Measurements from ENCODE around the gene IMPDH2.

IMPDH2 gene

DNA sequence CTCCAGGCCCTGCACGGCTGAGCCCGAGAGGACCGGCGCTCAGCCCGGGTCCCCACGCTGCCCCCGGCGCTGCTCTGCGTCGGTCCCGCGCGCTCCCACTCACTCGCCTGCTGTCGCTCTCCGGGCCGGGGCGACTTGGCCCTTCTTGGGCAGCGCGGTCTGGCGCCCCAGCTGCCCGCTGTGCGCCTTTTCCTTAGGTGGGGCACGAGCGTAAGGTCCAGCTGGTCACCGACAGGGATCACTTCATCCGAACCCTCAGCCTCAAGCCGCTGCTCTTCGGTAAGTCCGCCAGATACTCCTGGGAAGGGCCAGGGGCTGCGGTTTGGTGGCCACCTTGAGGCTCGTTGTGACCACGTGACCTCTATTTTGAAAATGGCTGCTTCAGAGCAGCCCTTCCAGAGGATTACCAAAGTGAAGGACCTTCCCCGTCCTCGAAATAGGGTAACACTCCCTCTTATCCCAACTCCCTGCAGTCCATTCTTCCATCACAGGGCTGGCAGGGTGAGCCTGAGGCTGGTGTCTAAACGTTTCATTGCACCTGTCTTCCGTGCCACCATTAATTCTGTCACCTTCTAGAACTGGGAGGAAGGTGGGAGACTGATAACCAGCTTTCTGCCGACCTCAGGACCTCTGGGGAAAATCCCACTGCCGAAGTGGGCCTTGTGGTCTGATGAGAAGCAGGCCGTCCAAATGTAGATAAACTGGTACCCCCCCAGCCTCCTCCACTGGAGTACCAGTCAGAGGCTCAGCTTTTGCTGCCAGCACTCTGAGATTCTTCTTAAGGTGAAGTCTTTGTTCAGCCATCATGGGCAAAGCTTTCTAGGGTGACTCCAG lies 38.3 kb downstream of the IMPDH2 start:
- H3K4me1 ChIP-seq (ENCODE audit: control insufficient read depth, insufficient read depth, low read length), result peaks cover 13% of the 10 kb centered on the region
- peak overlapping the region; percentile 92 for H3K9ac ChIP-seq (ENCODE audit: low read length)
- no peaks in the 10 kb centered on the region; the same call in 1 of the 2 replicates for H3K27me3 ChIP-seq (ENCODE audit: control insufficient read depth, insufficient read depth, low read length)
- H3K9me3 ChIP-seq (ENCODE audit: control insufficient read depth, insufficient read depth, low read depth, low read length), result no peaks in the 10 kb centered on the region
- H3K4me3 ChIP-seq (ENCODE audit: low read depth, low read length), result peak overlapping the region; percentile 86
- peak overlapping the region; percentile 58 for H3K27ac ChIP-seq (ENCODE audit: low read depth, low read length)
- H3K36me3 ChIP-seq (ENCODE audit: control insufficient read depth, insufficient read depth, low read length), result peaks cover 3% of the 10 kb centered on the region; the same call in 1 of the 2 replicates

- no peaks in the 10 kb centered on the region; the same call in 1 of the 2 replicates for H3K27me3 ChIP-seq (ENCODE audit: control insufficient read depth, insufficient read depth, low read length)
- H3K4me1 ChIP-seq (ENCODE audit: control insufficient read depth, insufficient read depth, low read length), result peaks cover 13% of the 10 kb centered on the region
- H3K4me3 ChIP-seq (ENCODE audit: low read depth, low read length), result peak within 1 kb of the TSS; percentile 86
- H3K9me3 ChIP-seq (ENCODE audit: control insufficient read depth, insufficient read depth, low read depth, low read length), result no peaks in the 10 kb centered on the region
- peak within 1 kb of the TSS; percentile 76 for H3K27ac ChIP-seq (ENCODE audit: low read depth, low read length)
- H3K36me3 ChIP-seq (ENCODE audit: control insufficient read depth, insufficient read depth, low read length), result peaks cover 8% of the 10 kb centered on the region
- peak within 1 kb of the TSS; percentile 92 for H3K9ac ChIP-seq (ENCODE audit: low read length)
Measured at GRCh38 chr3:48989796-48990635, 39.2 kb downstream of the IMPDH2 start, which contains the start of gene P4HTM. TSS of gene P4HTM (plus strand) at chr3:48990241. CDS start at chr3:48990257, 16 bp downstream.

- H3K4me1 ChIP-seq (ENCODE audit: control insufficient read depth, insufficient read depth, low read length), result peaks cover 13% of the 10 kb centered on the region
- H3K27me3 ChIP-seq (ENCODE audit: control insufficient read depth, insufficient read depth, low read length), result no peaks in the 10 kb centered on the region; the same call in 1 of the 2 replicates
- H3K9me3 ChIP-seq (ENCODE audit: control insufficient read depth, insufficient read depth, low read depth, low read length), result no peaks in the 10 kb centered on the region
- H3K9ac ChIP-seq (ENCODE audit: low read length), result peak overlapping the region; percentile 92
- H3K36me3 ChIP-seq (ENCODE audit: control insufficient read depth, insufficient read depth, low read length), result peaks cover 15% of the 10 kb centered on the region
- H3K27ac ChIP-seq (ENCODE audit: low read depth, low read length), result peak overlapping the region; percentile 76; the same call in 1 of the 2 replicates
- H3K4me3 ChIP-seq (ENCODE audit: low read depth, low read length), result peak overlapping the region; percentile 86
Measured at GRCh38 chr3:48989126-48989795, 39.9 kb downstream of the IMPDH2 start.

DNA sequence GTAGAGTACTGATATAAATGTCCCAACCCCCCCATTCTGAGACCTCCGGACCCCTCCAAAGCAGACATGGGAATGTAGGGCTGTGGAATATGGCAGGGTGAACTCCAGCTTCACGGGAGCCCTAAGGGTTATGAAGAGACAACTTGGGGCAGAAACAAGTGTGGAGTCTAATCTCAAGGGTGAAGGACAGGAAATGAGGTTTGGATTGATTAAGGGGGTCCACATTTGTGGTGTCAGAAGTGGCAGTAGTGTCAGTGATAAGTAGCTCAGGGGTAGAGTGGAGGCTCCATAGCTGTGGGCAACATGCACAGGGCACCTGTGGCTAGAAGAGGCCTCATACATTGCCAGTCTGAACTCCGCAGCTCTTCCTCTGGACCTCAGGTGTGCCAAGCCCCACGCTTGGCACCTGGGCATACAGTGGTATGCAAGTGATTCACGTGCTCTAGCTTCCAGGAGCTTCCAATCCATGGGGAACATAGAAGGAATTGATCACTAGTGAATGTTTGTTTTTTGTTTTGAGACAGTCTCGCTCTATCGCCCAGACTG lies 43.3 kb downstream of the IMPDH2 start:
- Histone ChIP-seq H3K4me3 (ENCODE audit: low read depth, low read length) (no peak overlapping the region), H3K4me1 (ENCODE audit: control insufficient read depth, insufficient read depth, low read length) (peaks cover 8% of the 10 kb centered on the region), H3K9ac (ENCODE audit: low read length) (no peak overlapping the region), H3K36me3 (ENCODE audit: control insufficient read depth, insufficient read depth, low read length) (peaks cover 47% of the 10 kb centered on the region), H3K27ac (ENCODE audit: low read depth, low read length) (no peak overlapping the region), H3K27me3 (ENCODE audit: control insufficient read depth, insufficient read depth, low read length) (no peaks in the 10 kb centered on the region; the same call in 1 of the 2 replicates), H3K9me3 (ENCODE audit: control insufficient read depth, insufficient read depth, low read depth, low read length) (no peaks in the 10 kb centered on the region)

DNA sequence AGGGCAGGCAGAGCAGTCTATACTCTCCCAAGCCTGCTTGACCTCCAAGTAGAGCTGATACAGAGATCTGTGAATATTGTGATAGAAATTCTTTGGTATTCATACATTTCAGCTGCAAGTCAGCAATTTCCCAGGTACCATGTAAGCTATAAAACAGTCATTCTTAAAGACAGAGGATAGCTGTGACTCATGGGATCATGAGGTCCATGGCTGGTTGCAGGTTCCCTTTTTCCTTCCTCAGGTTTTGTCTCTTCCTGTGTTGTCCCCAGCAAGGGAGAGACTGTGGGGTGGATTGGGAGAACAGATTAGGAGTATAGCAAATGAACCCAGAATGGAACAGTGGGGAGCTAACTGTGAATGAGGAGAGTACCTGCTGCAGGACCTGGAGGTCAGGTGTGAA lies 44.5 kb downstream of the IMPDH2 start:
- H3K27ac ChIP-seq (ENCODE audit: low read depth, low read length), result no peak overlapping the region
- H3K4me3 ChIP-seq (ENCODE audit: low read depth, low read length), result no peak overlapping the region
- H3K9ac ChIP-seq (ENCODE audit: low read length), result no peak overlapping the region
- peaks cover 58% of the 10 kb centered on the region for H3K36me3 ChIP-seq (ENCODE audit: control insufficient read depth, insufficient read depth, low read length)
- no peaks in the 10 kb centered on the region for H3K9me3 ChIP-seq (ENCODE audit: control insufficient read depth, insufficient read depth, low read depth, low read length)
- H3K27me3 ChIP-seq (ENCODE audit: control insufficient read depth, insufficient read depth, low read length), result no peaks in the 10 kb centered on the region
- H3K4me1 ChIP-seq (ENCODE audit: control insufficient read depth, insufficient read depth, low read length), result peaks cover 7% of the 10 kb centered on the region; the same call in 1 of the 2 replicates

DNA sequence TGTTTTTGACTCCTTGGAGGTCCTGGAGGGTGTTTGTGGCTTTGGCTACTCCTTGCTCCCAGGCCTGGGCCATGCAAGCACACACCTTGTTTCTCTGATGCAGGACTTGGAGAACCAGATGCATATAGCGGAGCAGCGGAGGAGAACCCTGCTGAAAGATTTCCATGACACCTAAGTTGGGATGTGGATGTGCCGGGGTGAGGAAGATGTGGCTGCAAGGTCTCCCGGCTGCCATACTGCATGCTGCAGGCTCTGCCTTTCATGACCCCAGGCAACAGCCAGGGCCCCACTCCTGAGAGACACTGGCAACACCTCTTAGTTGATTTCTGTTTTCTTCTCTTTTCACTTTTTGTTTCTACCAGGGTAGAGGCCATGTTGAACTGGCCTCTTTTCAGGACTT lies 46.1 kb downstream of the IMPDH2 start:
- Histone ChIP-seq H3K27me3 (ENCODE audit: control insufficient read depth, insufficient read depth, low read length) (no peaks in the 10 kb centered on the region), H3K9ac (ENCODE audit: low read length) (no peak overlapping the region)

GRCh38 chr3:48982686-48983085 lies 46.5 kb downstream of the IMPDH2 start:
- H3K36me3 ChIP-seq (ENCODE audit: control insufficient read depth, insufficient read depth, low read length), result peaks cover 71% of the 10 kb centered on the region
- H3K27me3 ChIP-seq (ENCODE audit: control insufficient read depth, insufficient read depth, low read length), result no peaks in the 10 kb centered on the region
- H3K9ac ChIP-seq (ENCODE audit: low read length), result no peak overlapping the region
- no peak overlapping the region for H3K4me3 ChIP-seq (ENCODE audit: low read depth, low read length)
- H3K27ac ChIP-seq (ENCODE audit: low read depth, low read length), result no peak overlapping the region
- no peaks in the 10 kb centered on the region for H3K9me3 ChIP-seq (ENCODE audit: control insufficient read depth, insufficient read depth, low read depth, low read length)
- H3K4me1 ChIP-seq (ENCODE audit: control insufficient read depth, insufficient read depth, low read length), result no peaks in the 10 kb centered on the region

More for the DNA sequence above, 46.1 kb downstream of the IMPDH2 start:
- peaks cover 67% of the 10 kb centered on the region for H3K36me3 ChIP-seq (ENCODE audit: control insufficient read depth, insufficient read depth, low read length)
- H3K9me3 ChIP-seq (ENCODE audit: control insufficient read depth, insufficient read depth, low read depth, low read length), result no peaks in the 10 kb centered on the region
- no peak overlapping the region for H3K4me3 ChIP-seq (ENCODE audit: low read depth, low read length)
- no peak overlapping the region for H3K27ac ChIP-seq (ENCODE audit: low read depth, low read length)
- no peaks in the 10 kb centered on the region for H3K4me1 ChIP-seq (ENCODE audit: control insufficient read depth, insufficient read depth, low read length)

- no peak overlapping the region for H3K27ac ChIP-seq (ENCODE audit: low read depth, low read length)
- no peaks in the 10 kb centered on the region for H3K9me3 ChIP-seq (ENCODE audit: control insufficient read depth, insufficient read depth, low read depth, low read length)
- no peak overlapping the region for H3K4me3 ChIP-seq (ENCODE audit: low read depth, low read length)
- no peak overlapping the region for H3K9ac ChIP-seq (ENCODE audit: low read length)
- no peaks in the 10 kb centered on the region for H3K4me1 ChIP-seq (ENCODE audit: control insufficient read depth, insufficient read depth, low read length)
- no peaks in the 10 kb centered on the region for H3K27me3 ChIP-seq (ENCODE audit: control insufficient read depth, insufficient read depth, low read length)
- peaks cover 78% of the 10 kb centered on the region for H3K36me3 ChIP-seq (ENCODE audit: control insufficient read depth, insufficient read depth, low read length)
Measured at GRCh38 chr3:48982016-48982415, 47.2 kb downstream of the IMPDH2 start.

DNA sequence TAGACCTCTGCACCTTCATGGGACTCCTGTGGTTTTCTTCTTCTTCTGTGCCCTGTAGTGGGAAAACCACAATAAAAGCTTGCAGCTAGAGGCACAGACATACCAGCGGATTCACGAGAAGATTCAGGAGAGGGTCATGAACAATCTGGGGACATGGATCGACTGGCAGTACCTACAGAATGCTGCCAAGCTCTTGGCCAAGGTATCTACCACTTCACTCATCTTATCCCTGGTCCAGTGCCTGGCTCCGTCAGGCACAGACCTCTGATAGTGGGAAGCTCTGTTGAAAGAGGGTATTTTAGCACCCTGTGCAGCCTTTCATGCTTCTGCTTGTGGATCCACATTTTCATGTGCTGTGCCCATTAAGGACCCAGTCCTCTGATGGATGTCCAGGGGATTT lies 48.9 kb downstream of the IMPDH2 start:
- no peaks in the 10 kb centered on the region for H3K9me3 ChIP-seq (ENCODE audit: control insufficient read depth, insufficient read depth, low read depth, low read length)
- H3K27ac ChIP-seq (ENCODE audit: low read depth, low read length), result no peak overlapping the region
- no peak overlapping the region for H3K4me3 ChIP-seq (ENCODE audit: low read depth, low read length)
- peaks cover 88% of the 10 kb centered on the region for H3K36me3 ChIP-seq (ENCODE audit: control insufficient read depth, insufficient read depth, low read length)
- H3K9ac ChIP-seq (ENCODE audit: low read length), result no peak overlapping the region
- H3K4me1 ChIP-seq (ENCODE audit: control insufficient read depth, insufficient read depth, low read length), result no peaks in the 10 kb centered on the region
- no peaks in the 10 kb centered on the region for H3K27me3 ChIP-seq (ENCODE audit: control insufficient read depth, insufficient read depth, low read length)

DNA sequence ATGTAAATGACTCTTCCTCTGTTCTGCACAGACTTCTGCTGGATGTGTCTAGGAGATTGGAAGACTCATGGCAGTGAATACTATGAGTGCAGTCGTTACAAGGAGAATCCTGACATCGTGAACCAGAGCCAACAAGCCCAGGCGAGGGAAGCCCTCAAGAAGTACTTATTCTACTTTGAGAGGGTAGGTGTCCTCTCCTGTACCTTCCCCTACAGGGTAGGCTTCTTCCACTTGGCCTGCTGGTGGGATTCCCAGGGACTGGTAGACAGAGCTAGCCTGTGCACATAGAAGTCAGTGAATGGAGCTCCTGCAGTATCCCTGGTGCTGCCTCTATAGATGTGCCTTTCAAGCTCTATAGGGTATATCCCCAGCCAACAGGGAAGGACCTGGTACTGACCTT lies 49.7 kb downstream of the IMPDH2 start:
- no peak overlapping the region for H3K27ac ChIP-seq (ENCODE audit: low read depth, low read length)
- H3K36me3 ChIP-seq (ENCODE audit: control insufficient read depth, insufficient read depth, low read length), result peaks cover 88% of the 10 kb centered on the region

More for the DNA sequence above, 49.7 kb downstream of the IMPDH2 start:
- no peaks in the 10 kb centered on the region for H3K4me1 ChIP-seq (ENCODE audit: control insufficient read depth, insufficient read depth, low read length)
- no peak overlapping the region for H3K9ac ChIP-seq (ENCODE audit: low read length)
- no peak overlapping the region for H3K4me3 ChIP-seq (ENCODE audit: low read depth, low read length)
- H3K27me3 ChIP-seq (ENCODE audit: control insufficient read depth, insufficient read depth, low read length), result no peaks in the 10 kb centered on the region
- H3K9me3 ChIP-seq (ENCODE audit: control insufficient read depth, insufficient read depth, low read depth, low read length), result no peaks in the 10 kb centered on the region

All from HUES6 (cell line).